ENCODE data around the gene ERG.

- TF ChIP-seq SP2 (IDR thresholded peaks at IDR 0.05; ENCODE audit: low read length) (no peak), POLR2AphosphoS5 (IDR thresholded peaks at IDR 0.05; ENCODE audit: low read depth, low read length) (no peak), SIN3A (conservative IDR thresholded peaks at IDR 0.05 in 1 of 2, IDR thresholded peaks at IDR 0.05 in 1 of 2; ENCODE audit: low read depth in 1 of 2, low read length in 2 of 2) (no peak)
These were observed 147.6 kb downstream of the ERG start for GRCh38 chr21:38350684-38351083.

Data from H1 (cell line).